ENCODE data around the gene ASIC2. TPM values are rescaled to one million over a fixed set of nuclear protein-coding genes. Genes with fewer than 3 reads are reported as not detected.
A peak's percentile ranks its signal among the peaks of the same experiment; 100 is the strongest.

The ASIC2 gene
- polyA plus RNA-seq, 6 donors from 2014 or later, result not detected

GRCh38 chr17:33202796-33203495, 90.1 kb downstream of the ASIC2 start:
- no peaks in the 10 kb centered on the region for H3K36me3 Mint-ChIP-seq
- H3K27ac Mint-ChIP-seq, result no peak overlapping the region
- H3K4me1 Mint-ChIP-seq, result no peaks in the 10 kb centered on the region
- no peak overlapping the region for H3K4me3 Mint-ChIP-seq
- DNase-seq (no peak), ATAC-seq (ENCODE audit: low read depth in 2 of 2) (no peak)
- peaks cover 0 to 4% (median 0%) of the 10 kb centered on the region in 7 donors for H3K9me3 Mint-ChIP-seq
- peaks cover 6 to 11% (median 7%) of the 10 kb centered on the region in 3 donors for H3K27me3 Mint-ChIP-seq

- no peak for ATAC-seq (ENCODE audit: low read depth in 2 of 2)
- Mint-ChIP-seq H3K9me3 (peaks cover 0 to 4% (median 0%) of the 10 kb centered on the region in 7 donors), H3K36me3 (no peaks in the 10 kb centered on the region), H3K27me3 (peaks cover 6 to 11% (median 7%) of the 10 kb centered on the region in 3 donors), H3K4me1 (no peaks in the 10 kb centered on the region), H3K27ac (no peak overlapping the region), H3K4me3 (no peak overlapping the region)
- no peak for DNase-seq
These were observed 91.1 kb downstream of the ASIC2 start for GRCh38 chr17:33202021-33202420.

GRCh38 chr17:33201283-33201682, 91.8 kb downstream of the ASIC2 start:
- peaks cover 6 to 15% (median 7%) of the 10 kb centered on the region in 3 donors for H3K27me3 Mint-ChIP-seq
- H3K4me3 Mint-ChIP-seq, result no peak overlapping the region

GRCh38 chr17:33200587-33200986, 92.5 kb downstream of the ASIC2 start:
- peaks cover 0 to 4% (median 0%) of the 10 kb centered on the region in 7 donors for H3K9me3 Mint-ChIP-seq
- H3K27me3 Mint-ChIP-seq, result peaks cover 4 to 20% (median 7%) of the 10 kb centered on the region in 3 donors
- peak overlapping the region in 1 of 6 donors; percentile 8 for H3K27ac Mint-ChIP-seq

More at GRCh38 chr17:33201283-33201682, 91.8 kb downstream of the ASIC2 start:
- no peaks in the 10 kb centered on the region for H3K36me3 Mint-ChIP-seq
- H3K9me3 Mint-ChIP-seq, result peaks cover 0 to 4% (median 0%) of the 10 kb centered on the region in 7 donors
- H3K27ac Mint-ChIP-seq, result no peak overlapping the region
- no peak for ATAC-seq (ENCODE audit: low read depth in 2 of 2)
- H3K4me1 Mint-ChIP-seq, result no peaks in the 10 kb centered on the region
- DNase-seq, result no peak

GRCh38 chr17:33199571-33200510, 93.3 kb downstream of the ASIC2 start:
- Mint-ChIP-seq H3K27me3 (peaks cover 0 to 20% (median 7%) of the 10 kb centered on the region in 3 donors), H3K9me3 (peaks cover 0 to 4% (median 0%) of the 10 kb centered on the region in 7 donors), H3K36me3 (no peaks in the 10 kb centered on the region), H3K4me3 (no peak overlapping the region), H3K27ac (peak overlapping the region in 2 of 6 donors; percentile 2 to 8), H3K4me1 (no peaks in the 10 kb centered on the region)
- no peak for ATAC-seq (ENCODE audit: low read depth in 2 of 2)
- DNase-seq, result no peak

More at GRCh38 chr17:33200587-33200986, 92.5 kb downstream of the ASIC2 start:
- ATAC-seq (ENCODE audit: low read depth in 2 of 2), result no peak
- DNase-seq, result no peak
- Mint-ChIP-seq H3K36me3 (no peaks in the 10 kb centered on the region), H3K4me1 (no peaks in the 10 kb centered on the region), H3K4me3 (no peak overlapping the region)

- Mint-ChIP-seq H3K4me3 (no peak overlapping the region), H3K36me3 (no peaks in the 10 kb centered on the region), H3K27ac (no peak overlapping the region), H3K9me3 (peaks cover 0 to 4% (median 0%) of the 10 kb centered on the region in 7 donors), H3K4me1 (no peaks in the 10 kb centered on the region), H3K27me3 (peaks cover 0 to 14% (median 7%) of the 10 kb centered on the region in 3 donors)
- DNase-seq (no peak), ATAC-seq (ENCODE audit: low read depth in 2 of 2) (no peak)
These were observed 94.1 kb downstream of the ASIC2 start for GRCh38 chr17:33198954-33199353.

- Mint-ChIP-seq H3K36me3 (no peaks in the 10 kb centered on the region), H3K27me3 (peaks cover 0 to 13% (median 6%) of the 10 kb centered on the region in 3 donors), H3K4me3 (no peak overlapping the region), H3K9me3 (peaks cover 0 to 4% (median 0%) of the 10 kb centered on the region in 7 donors), H3K4me1 (no peaks in the 10 kb centered on the region), H3K27ac (no peak overlapping the region)
- ATAC-seq (ENCODE audit: low read depth in 2 of 2) (no peak), DNase-seq (no peak)
These were observed 95.8 kb downstream of the ASIC2 start for GRCh38 chr17:33197342-33197741.

- Mint-ChIP-seq H3K4me1 (no peaks in the 10 kb centered on the region), H3K27me3 (peaks cover 0 to 8% (median under 1%) of the 10 kb centered on the region in 3 donors), H3K9me3 (peaks cover 0 to under 1% (median 0%) of the 10 kb centered on the region in 7 donors), H3K4me3 (no peak overlapping the region), H3K36me3 (no peaks in the 10 kb centered on the region), H3K27ac (no peak overlapping the region)
- ATAC-seq (ENCODE audit: low read depth in 2 of 2) (no peak), DNase-seq (no peak)
These were observed 96.2 kb downstream of the ASIC2 start for GRCh38 chr17:33196883-33197282.

- Mint-ChIP-seq H3K27ac (no peak overlapping the region), H3K9me3 (peaks cover 0 to 13% (median 0%) of the 10 kb centered on the region in 7 donors), H3K4me1 (no peaks in the 10 kb centered on the region), H3K4me3 (no peak overlapping the region), H3K27me3 (peaks cover 0 to 22% (median 8%) of the 10 kb centered on the region in 3 donors), H3K36me3 (no peaks in the 10 kb centered on the region)
- ATAC-seq (ENCODE audit: low read depth in 2 of 2) (no peak), DNase-seq (no peak)
These were observed 99.9 kb downstream of the ASIC2 start for GRCh38 chr17:33192951-33193911.

- no peak for DNase-seq
- Mint-ChIP-seq H3K27ac (no peak overlapping the region), H3K36me3 (no peaks in the 10 kb centered on the region), H3K4me1 (no peaks in the 10 kb centered on the region), H3K4me3 (no peak overlapping the region), H3K9me3 (no peaks in the 10 kb centered on the region), H3K27me3 (peaks cover 24 to 31% (median 24%) of the 10 kb centered on the region in 3 donors)
- no peak for ATAC-seq (ENCODE audit: low read depth in 2 of 2)
These were observed 109.5 kb downstream of the ASIC2 start for GRCh38 chr17:33183487-33184026.

GRCh38 chr17:33179151-33179550, 113.9 kb downstream of the ASIC2 start:
- Mint-ChIP-seq H3K4me3 (no peak overlapping the region), H3K9me3 (no peaks in the 10 kb centered on the region), H3K36me3 (no peaks in the 10 kb centered on the region), H3K4me1 (no peaks in the 10 kb centered on the region), H3K27me3 (peaks cover 15 to 17% (median 17%) of the 10 kb centered on the region in 3 donors), H3K27ac (no peak overlapping the region)
- DNase-seq (no peak), ATAC-seq (ENCODE audit: low read depth in 2 of 2) (no peak)

- no peak overlapping the region for H3K4me3 Mint-ChIP-seq
- H3K4me1 Mint-ChIP-seq, result no peaks in the 10 kb centered on the region
- H3K9me3 Mint-ChIP-seq, result no peaks in the 10 kb centered on the region
- H3K27me3 Mint-ChIP-seq, result peaks cover 13 to 16% (median 15%) of the 10 kb centered on the region in 3 donors
- DNase-seq (no peak), ATAC-seq (ENCODE audit: low read depth in 2 of 2) (no peak)
- H3K36me3 Mint-ChIP-seq, result no peaks in the 10 kb centered on the region
- peak overlapping the region in 1 of 6 donors; percentile 22 for H3K27ac Mint-ChIP-seq
These were observed 114.4 kb downstream of the ASIC2 start for GRCh38 chr17:33178681-33179080.

Data from naive B cell (primary cell).